GM12878 (cell line): ENCODE measurements around the gene ZNF548.

Experiments used
- CTCF ChIP-seq, 3 experiments: IDR thresholded peaks in 2 of 3; conservative IDR thresholded peaks in 1 of 3; 2 replicates each; pipeline ENCODE4 v1.5.1; 2011; ENCODE audit warnings: low read depth in 3 of 3, low read length in 3 of 3, mild to moderate bottlenecking in 3 of 3, control low read depth in 2 of 3, moderate library complexity in 2 of 3, inconsistent platforms in 1 of 3, mixed read lengths in 1 of 3; ENCODE audit not compliant: control insufficient read depth in 2 of 3, insufficient read depth in 1 of 3; ENCODE audit errors: extremely low read depth in 1 of 3
- EP300 ChIP-seq, 2 experiments: fragments of 150-350 bp in 1 of 2; IDR thresholded peaks; 2 replicates each; pipeline ENCODE4 v1.6.1; 2011 to 2012; ENCODE audit warnings: low read depth in 2 of 2, low read length in 2 of 2, borderline replicate concordance in 1 of 2, improper control_type of control experiment in 1 of 2, inconsistent platforms in 1 of 2; ENCODE audit not compliant: control insufficient read depth in 1 of 2
- FOXK2 ChIP-seq: fragments of 450-650 bp; IDR thresholded peaks from 2 replicates; pipeline ENCODE4 v1.6.1; 2017; ENCODE audit warnings: mild to moderate bottlenecking, moderate library complexity
- GATAD2B ChIP-seq: fragments of 450-650 bp; conservative IDR thresholded peaks from 2 replicates; pipeline ENCODE4 v1.6.1; 2017; ENCODE audit warnings: low read depth, mild to moderate bottlenecking, moderate library complexity
- NFYB ChIP-seq: IDR thresholded peaks from 2 replicates; pipeline ENCODE4 v1.6.1; 2011; ENCODE audit warnings: low read depth, mild to moderate bottlenecking, low read length, improper control_type of control experiment, moderate library complexity; ENCODE audit not compliant: insufficient read depth
- POLR2A ChIP-seq: IDR thresholded peaks from 2 replicates; pipeline ENCODE4 v1.6.1; 2011; ENCODE audit warnings: low read depth, mild to moderate bottlenecking, low read length
- RAD21 ChIP-seq: IDR thresholded peaks from 2 replicates; pipeline ENCODE4 v1.6.1; 2011; ENCODE audit warnings: mild to moderate bottlenecking, low read depth, low read length, moderate library complexity; ENCODE audit not compliant: insufficient read depth
- TAF1 ChIP-seq: IDR thresholded peaks from 2 replicates; pipeline ENCODE4 v1.6.1; 2011; ENCODE audit warnings: mild to moderate bottlenecking, low read depth, low read length, borderline replicate concordance
- TCF12 ChIP-seq: IDR thresholded peaks from 2 replicates; pipeline ENCODE4 v1.6.1; 2011; ENCODE audit warnings: low read depth, mild to moderate bottlenecking, low read length
- TCF7 ChIP-seq: IDR thresholded peaks from 2 replicates; pipeline ENCODE4 v1.6.1; 2014; ENCODE audit warnings: antibody characterized with exemption, borderline replicate concordance
- ZNF384 ChIP-seq: IDR thresholded peaks from 2 replicates; pipeline ENCODE4 v1.6.1; 2012; ENCODE audit warnings: low read depth, mild to moderate bottlenecking, low read length, improper control_type of control experiment, borderline replicate concordance
- TF ChIP-seq, protein P1 (sequence below): IDR thresholded peaks from 2 replicates; pipeline ENCODE4 v1.6.1; 2012; ENCODE audit warnings: low read depth, low read length, improper control_type of control experiment

DNA sequence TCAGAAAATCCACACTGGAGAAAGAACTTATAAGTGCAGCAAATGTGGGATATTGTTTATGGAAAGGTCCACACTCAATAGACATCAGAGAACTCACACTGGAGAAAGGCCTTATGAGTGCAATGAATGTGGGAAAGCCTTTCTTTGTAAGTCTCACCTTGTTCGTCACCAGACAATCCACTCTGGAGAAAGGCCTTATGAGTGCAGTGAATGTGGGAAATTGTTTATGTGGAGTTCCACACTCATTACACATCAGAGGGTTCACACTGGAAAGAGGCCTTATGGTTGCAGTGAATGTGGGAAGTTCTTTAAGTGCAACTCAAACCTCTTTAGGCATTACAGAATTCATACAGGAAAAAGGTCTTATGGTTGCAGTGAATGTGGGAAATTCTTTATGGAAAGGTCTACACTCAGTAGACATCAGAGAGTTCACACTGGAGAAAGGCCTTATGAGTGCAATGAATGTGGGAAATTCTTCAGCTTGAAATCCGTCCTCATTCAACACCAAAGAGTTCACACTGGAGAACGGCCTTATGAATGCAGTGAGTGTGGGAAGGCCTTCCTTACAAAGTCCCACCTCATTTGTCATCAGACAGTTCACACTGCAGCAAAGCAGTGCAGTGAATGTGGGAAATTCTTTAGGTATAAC is 12.0 kb upstream of the ZNF548 start:
- TF ChIP-seq ZNF384 (no peak), FOXK2 (no peak), POLR2A (no peak), TCF12 (no peak), NFYB (no peak), TAF1 (no peak), GATAD2B (no peak), CTCF (IDR thresholded peaks at IDR 0.05 in 2 of 3, conservative IDR thresholded peaks at IDR 0.05 in 1 of 3; ENCODE audit: control insufficient read depth in 2 of 3, extremely low read depth in 1 of 3, insufficient read depth in 1 of 3, low read depth in 3 of 3, low read length in 3 of 3) (no peak), RAD21 (no peak), TCF7 (no peak), EP300 (IDR thresholded peaks at IDR 0.05; ENCODE audit: borderline replicate concordance in 1 of 2, control insufficient read depth in 1 of 2, low read depth in 2 of 2, low read length in 2 of 2) (no peak)
- TF ChIP-seq, protein P1, sequence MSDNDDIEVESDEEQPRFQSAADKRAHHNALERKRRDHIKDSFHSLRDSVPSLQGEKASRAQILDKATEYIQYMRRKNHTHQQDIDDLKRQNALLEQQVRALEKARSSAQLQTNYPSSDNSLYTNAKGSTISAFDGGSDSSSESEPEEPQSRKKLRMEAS = no peak
